PFSK-1 (cell line): ENCODE results near the gene IL5.

Experiments
- FOXP2 ChIP-seq: optimal IDR thresholded peaks from 2 replicates; pipeline ENCODE3; 2011; ENCODE audit warnings: borderline replicate concordance, control low read depth, inconsistent platforms; ENCODE audit not compliant: insufficient read depth; ENCODE audit errors: extremely low read length, extremely low read depth
- POLR2AphosphoS5 ChIP-seq: IDR thresholded peaks from 2 replicates; pipeline ENCODE4 v1.6.1; 2012; ENCODE audit warnings: low read depth, mild to moderate bottlenecking, control low read depth, low read length, moderate library complexity
- SIN3A ChIP-seq: IDR thresholded peaks from 2 replicates; pipeline ENCODE4 v1.6.1; 2012; ENCODE audit warnings: mild to moderate bottlenecking, low read length, moderate library complexity, borderline replicate concordance; ENCODE audit not compliant: insufficient read depth
- TAF1 ChIP-seq: IDR thresholded peaks from 2 replicates; pipeline ENCODE4 v1.6.1; 2012; ENCODE audit warnings: low read length, control low read depth, borderline replicate concordance; ENCODE audit not compliant: insufficient read depth
- TF ChIP-seq, protein P1 (sequence below), 2 experiments: IDR thresholded peaks; 2 replicates each; pipeline versions ENCODE4 v1.6.1 to v1.8.0; 2011 to 2012; ENCODE audit warnings: low read depth in 2 of 2, low read length in 2 of 2, control low read depth in 1 of 2, inconsistent platforms in 1 of 2, mild to moderate bottlenecking in 1 of 2, moderate library complexity in 1 of 2; ENCODE audit not compliant: insufficient read depth in 1 of 2

- no peak for TF ChIP-seq POLR2AphosphoS5
- TF ChIP-seq, protein P1, sequence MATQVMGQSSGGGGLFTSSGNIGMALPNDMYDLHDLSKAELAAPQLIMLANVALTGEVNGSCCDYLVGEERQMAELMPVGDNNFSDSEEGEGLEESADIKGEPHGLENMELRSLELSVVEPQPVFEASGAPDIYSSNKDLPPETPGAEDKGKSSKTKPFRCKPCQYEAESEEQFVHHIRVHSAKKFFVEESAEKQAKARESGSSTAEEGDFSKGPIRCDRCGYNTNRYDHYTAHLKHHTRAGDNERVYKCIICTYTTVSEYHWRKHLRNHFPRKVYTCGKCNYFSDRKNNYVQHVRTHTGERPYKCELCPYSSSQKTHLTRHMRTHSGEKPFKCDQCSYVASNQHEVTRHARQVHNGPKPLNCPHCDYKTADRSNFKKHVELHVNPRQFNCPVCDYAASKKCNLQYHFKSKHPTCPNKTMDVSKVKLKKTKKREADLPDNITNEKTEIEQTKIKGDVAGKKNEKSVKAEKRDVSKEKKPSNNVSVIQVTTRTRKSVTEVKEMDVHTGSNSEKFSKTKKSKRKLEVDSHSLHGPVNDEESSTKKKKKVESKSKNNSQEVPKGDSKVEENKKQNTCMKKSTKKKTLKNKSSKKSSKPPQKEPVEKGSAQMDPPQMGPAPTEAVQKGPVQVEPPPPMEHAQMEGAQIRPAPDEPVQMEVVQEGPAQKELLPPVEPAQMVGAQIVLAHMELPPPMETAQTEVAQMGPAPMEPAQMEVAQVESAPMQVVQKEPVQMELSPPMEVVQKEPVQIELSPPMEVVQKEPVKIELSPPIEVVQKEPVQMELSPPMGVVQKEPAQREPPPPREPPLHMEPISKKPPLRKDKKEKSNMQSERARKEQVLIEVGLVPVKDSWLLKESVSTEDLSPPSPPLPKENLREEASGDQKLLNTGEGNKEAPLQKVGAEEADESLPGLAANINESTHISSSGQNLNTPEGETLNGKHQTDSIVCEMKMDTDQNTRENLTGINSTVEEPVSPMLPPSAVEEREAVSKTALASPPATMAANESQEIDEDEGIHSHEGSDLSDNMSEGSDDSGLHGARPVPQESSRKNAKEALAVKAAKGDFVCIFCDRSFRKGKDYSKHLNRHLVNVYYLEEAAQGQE (IDR thresholded peaks at IDR 0.05; ENCODE audit: insufficient read depth in 1 of 2, low read depth in 2 of 2, low read length in 2 of 2): no peak
- no peak for TF ChIP-seq SIN3A
- no peak for TF ChIP-seq FOXP2
- TF ChIP-seq TAF1: no peak
Observed at GRCh38 chr5:132493241-132493640, 50.1 kb downstream of the IL5 start.
